ENCODE results near the gene SEPTIN11. TPM values are rescaled to one million over a fixed set of nuclear protein-coding genes. Genes with fewer than 3 reads are reported as not detected.

The SEPTIN11 gene
- total and polyA plus RNA-seq, 9 of the 15 experiments (the other 6 are each of a cell fraction or from before 2014, with no cell fraction given) = 25.7 to 142 (median 84.3) TPM

DNA sequence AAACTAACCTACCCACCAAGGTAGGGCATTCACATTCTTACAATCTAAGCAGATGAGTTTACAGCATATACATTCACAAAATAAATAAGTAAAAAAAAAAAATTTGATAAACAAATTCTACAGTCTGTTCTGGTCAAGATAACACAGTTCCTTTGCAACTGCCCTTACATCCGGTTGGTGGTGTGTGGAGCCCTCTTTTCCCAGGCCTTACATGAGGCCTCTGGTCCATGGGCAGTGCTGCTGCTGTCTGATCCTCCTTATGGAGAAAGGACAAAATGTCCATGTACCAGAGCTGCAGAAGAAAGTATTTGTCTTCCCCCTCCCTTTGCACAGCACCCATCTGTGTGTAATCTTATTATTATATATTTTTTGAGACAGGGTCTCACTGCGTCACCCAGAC, 2.2 kb upstream of the SEPTIN11 start:
- H3K4me1 ChIP-seq (replicated peaks in 1 of 2; ENCODE audit: control insufficient read depth in 2 of 2, insufficient read depth in 2 of 2, low read length in 2 of 2) = peaks cover 49 to 56% of the 10 kb centered on the region in 2 experiments
- H3K4me3 ChIP-seq = peak overlapping the region; percentile 80
- peak overlapping the region; percentile 93 for H3K4me2 ChIP-seq (ENCODE audit: insufficient read depth, low read length)
- BruUV-seq (replicated peaks) = no TSS peak
- DNase-seq (ENCODE audit: extremely low read depth in 1 of 4, low spot score in 3 of 4) = peak; percentile 43 to 75 (median 54)
- peak overlapping the region; percentile 82 to 98 for H3K9ac ChIP-seq (ENCODE audit: insufficient read depth in 1 of 2, low read depth in 2 of 2, low read length in 2 of 2)
- ChIA-PET POLR2A (interaction anchor here (0.8 to 1.2 kb wide), 3 partner anchors 20 to 30 kb away, joined by 3 to 4 read pairs (median 4); no protein-coding TSS in a partner anchor), CTCF (ENCODE audit: low intra/inter-chr PET ratio) (interaction anchor here (0.7 to 1.0 kb wide), 2 partner anchors 37 to 362 kb away, joined by 3 to 4 read pairs; no protein-coding TSS in a partner anchor)
- WGBS (ENCODE audit: insufficient coverage, low coverage, missing lambda C conversion rate) = 27% methylated on average over 2 of the region's 2 CpGs
- FAIRE-seq = peak; percentile 66
- H2AFZ ChIP-seq (ENCODE audit: low read depth, low read length) = peak overlapping the region; percentile 60
- peak overlapping the region; percentile 82 for H3K27ac ChIP-seq (ENCODE audit: extremely low read depth, low read depth, low read length)
- 0 out of 2 replicates have a peak, but pooled peaks cover 11% of the 10 kb centered on the region for H4K20me1 ChIP-seq (replicated peaks; ENCODE audit: control insufficient read depth, insufficient read depth, low read length)
- H3K9me1 ChIP-seq (ENCODE audit: control insufficient read depth, insufficient read depth, low read length) = no peaks in the 10 kb centered on the region
- peak; percentile 24 for ATAC-seq
- intact Hi-C loops (cut with micrococcal nuclease) (loop anchor here (1.0 to 5.0 kb wide), 2 partner anchors 97 to 255 kb away; no protein-coding TSS in a partner anchor), in situ Hi-C loops (cut with MboI) (no loop called here)
- H3K9me3 ChIP-seq (replicated peaks; ENCODE audit: control insufficient read depth, insufficient read depth, low read depth, low read length) = 0 out of 2 replicates have a peak, but pooled peaks cover 2% of the 10 kb centered on the region
- peaks cover 30% of the 10 kb centered on the region for H3K36me3 ChIP-seq (ENCODE audit: control insufficient read depth, insufficient read depth, low read length)
- no peaks in the 10 kb centered on the region for H3K27me3 ChIP-seq (ENCODE audit: control insufficient read depth in 2 of 2, insufficient read depth in 2 of 2, low read length in 2 of 2)
- peaks cover 96% of the 10 kb centered on the region for H3K79me2 ChIP-seq (ENCODE audit: control insufficient read depth, insufficient read depth, low read length)
- TF ChIP-seq RAD21 (CRISPR knock-in tag; conservative IDR thresholded peaks at IDR 0.05 in 1 of 2, IDR thresholded peaks at IDR 0.05 in 1 of 2) (peak; percentile 48 to 50), BHLHE40 (IDR thresholded peaks at IDR 0.05; ENCODE audit: low read length) (no peak), CTCF (IDR thresholded peaks at IDR 0.05 in 2 of 3, conservative IDR thresholded peaks at IDR 0.05 in 1 of 3; ENCODE audit: insufficient read depth in 2 of 3, low read depth in 1 of 3, low read length in 3 of 3) (peak; percentile 36 to 50 (median 40); a peak in 3 of 6 replicates), ZEB2 (IDR thresholded peaks at IDR 0.05) (0 out of 2 replicates have a peak, but pooled peaks have one; percentile 24), DEAF1 (CRISPR knock-in tag; IDR thresholded peaks at IDR 0.05) (0 out of 2 replicates have a peak, but pooled peaks have one; percentile 25), ZNF592 (IDR thresholded peaks at IDR 0.05) (0 out of 2 replicates have a peak, but pooled peaks have one; percentile 22), NR2F6 (CRISPR knock-in tag; IDR thresholded peaks at IDR 0.05) (no peak), SREBF1 (IDR thresholded peaks at IDR 0.05; ENCODE audit: borderline replicate concordance, low read depth, low read length) (no peak)
